Cardiac muscle cell (in vitro differentiated cells and primary cell): Measurements from ENCODE around the gene IFI27L1. TPM values are rescaled to one million over a fixed set of nuclear protein-coding genes. Genes with fewer than 3 reads are reported as not detected.
A peak's percentile ranks its signal among the peaks of the same experiment; 100 is the strongest.

Experiments
- DNase-seq, 2 donors: peaks; one replicate each; pipeline versions ENCODE4 v3.0.0 to v3.0.0-alpha.2; 2010 to 2017; ENCODE audit warnings: low read depth in 1 of 2, low spot score in 1 of 2
- H3K27ac ChIP-seq: fragments of 200-600 bp; sonication (generic); 2 replicates; pipeline ENCODE4 v1.5.1; 2016
- H3K27me3 ChIP-seq: fragments of 200-600 bp; sonication (generic); 2 replicates; pipeline ENCODE4 v1.6.0; 2016; ENCODE audit warnings: control low read depth
- H3K36me3 ChIP-seq: fragments of 200-600 bp; sonication (generic); 2 replicates; pipeline ENCODE4 v1.5.1; 2016; ENCODE audit warnings: control low read depth
- H3K4me1 ChIP-seq: fragments of 200-600 bp; sonication (generic); 2 replicates; pipeline ENCODE4 v1.8.1; 2017; ENCODE audit warnings: low read depth, mild to moderate bottlenecking, mixed run types
- H3K4me3 ChIP-seq: fragments of 200-600 bp; sonication (generic); 2 replicates; pipeline ENCODE4 v1.5.1; 2016; ENCODE audit warnings: mild to moderate bottlenecking
- H3K9me3 ChIP-seq: fragments of 200-600 bp; sonication (generic); 2 replicates; pipeline ENCODE4 v1.5.1; 2017; ENCODE audit warnings: low read depth, mild to moderate bottlenecking, control low read depth
- polyA plus RNA-seq: library from polyadenylated mRNA; unstranded; fragments of >200 nt; fragmentation: Nextera tagmentation; extraction: Ambion mirVana; gene quantifications from 2 replicates; pipeline ENCODE4 v1.2.1, GENCODE V29; 2016
- total RNA-seq: library from RNA; depleted of rRNA; stranded (reverse); fragments of >200 nt; gene quantifications from 2 replicates; pipeline ENCODE4 v1.2.3, GENCODE V29; 2016
- TF ChIP-seq, protein P1 (sequence below): IDR thresholded peaks from 2 replicates; pipeline ENCODE4 v1.5.1; 2012; ENCODE audit warnings: low read depth, mild to moderate bottlenecking, low read length

Gene IFI27L1
- total and polyA plus RNA-seq, 2 experiments from 2014 or later = 75.5 to 95.4 TPM

DNA sequence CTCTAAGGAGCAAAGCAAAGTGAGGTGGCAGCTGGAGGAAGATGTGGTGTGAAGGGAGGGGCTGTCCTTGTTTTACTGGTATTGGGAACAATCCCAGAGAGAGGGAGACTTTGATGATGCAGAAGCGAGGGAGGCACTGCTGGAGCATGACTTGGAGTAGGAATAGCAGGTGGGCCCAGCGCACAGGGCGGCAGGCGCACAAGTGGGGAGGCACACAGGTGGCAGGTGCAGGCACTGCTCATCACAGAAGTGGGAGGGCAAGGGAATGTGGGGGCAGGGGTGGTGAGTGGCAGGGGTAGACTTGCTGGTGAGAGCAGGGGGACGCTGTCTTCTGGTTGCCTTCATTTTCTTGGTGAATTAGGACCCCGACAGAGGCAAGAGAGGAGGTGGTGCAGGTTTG lies 17.9 kb downstream of the IFI27L1 start:
- TF ChIP-seq, protein P1, sequence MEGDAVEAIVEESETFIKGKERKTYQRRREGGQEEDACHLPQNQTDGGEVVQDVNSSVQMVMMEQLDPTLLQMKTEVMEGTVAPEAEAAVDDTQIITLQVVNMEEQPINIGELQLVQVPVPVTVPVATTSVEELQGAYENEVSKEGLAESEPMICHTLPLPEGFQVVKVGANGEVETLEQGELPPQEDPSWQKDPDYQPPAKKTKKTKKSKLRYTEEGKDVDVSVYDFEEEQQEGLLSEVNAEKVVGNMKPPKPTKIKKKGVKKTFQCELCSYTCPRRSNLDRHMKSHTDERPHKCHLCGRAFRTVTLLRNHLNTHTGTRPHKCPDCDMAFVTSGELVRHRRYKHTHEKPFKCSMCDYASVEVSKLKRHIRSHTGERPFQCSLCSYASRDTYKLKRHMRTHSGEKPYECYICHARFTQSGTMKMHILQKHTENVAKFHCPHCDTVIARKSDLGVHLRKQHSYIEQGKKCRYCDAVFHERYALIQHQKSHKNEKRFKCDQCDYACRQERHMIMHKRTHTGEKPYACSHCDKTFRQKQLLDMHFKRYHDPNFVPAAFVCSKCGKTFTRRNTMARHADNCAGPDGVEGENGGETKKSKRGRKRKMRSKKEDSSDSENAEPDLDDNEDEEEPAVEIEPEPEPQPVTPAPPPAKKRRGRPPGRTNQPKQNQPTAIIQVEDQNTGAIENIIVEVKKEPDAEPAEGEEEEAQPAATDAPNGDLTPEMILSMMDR = no peak
- H3K9me3 ChIP-seq = no peaks in the 10 kb centered on the region
- H3K36me3 ChIP-seq = no peaks in the 10 kb centered on the region
- peaks cover 5% of the 10 kb centered on the region for H3K4me1 ChIP-seq
- DNase-seq = no peak
- no peaks in the 10 kb centered on the region for H3K27me3 ChIP-seq
- H3K27ac ChIP-seq = no peak overlapping the region
- H3K4me3 ChIP-seq = no peak overlapping the region

DNA sequence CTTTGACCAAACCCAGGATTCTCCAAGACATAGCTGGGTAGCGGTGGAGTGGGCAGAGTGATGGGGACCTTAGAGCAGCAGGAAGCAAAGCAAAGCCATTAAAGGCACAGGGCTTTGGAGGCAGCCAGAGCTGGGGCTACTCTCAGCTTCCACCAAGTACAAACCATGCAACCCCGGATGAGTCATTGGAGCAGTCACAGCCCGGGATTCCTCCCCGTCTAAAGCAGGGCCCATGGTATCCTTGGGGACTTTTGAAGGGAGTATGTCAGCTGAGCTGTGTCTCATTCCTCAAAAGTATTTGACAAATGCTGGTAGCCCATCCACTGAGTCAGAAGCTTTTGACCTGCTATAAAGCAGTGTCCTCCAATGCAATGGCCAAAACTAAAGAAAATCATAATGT lies 19.7 kb downstream of the IFI27L1 start:
- Histone ChIP-seq H3K4me3 (no peak overlapping the region), H3K9me3 (no peaks in the 10 kb centered on the region), H3K27ac (no peak overlapping the region), H3K27me3 (no peaks in the 10 kb centered on the region), H3K4me1 (no peaks in the 10 kb centered on the region), H3K36me3 (no peaks in the 10 kb centered on the region)
- peak in 1 of 2 donors; percentile 61 for DNase-seq
- TF ChIP-seq, protein P1 = no peak

DNA sequence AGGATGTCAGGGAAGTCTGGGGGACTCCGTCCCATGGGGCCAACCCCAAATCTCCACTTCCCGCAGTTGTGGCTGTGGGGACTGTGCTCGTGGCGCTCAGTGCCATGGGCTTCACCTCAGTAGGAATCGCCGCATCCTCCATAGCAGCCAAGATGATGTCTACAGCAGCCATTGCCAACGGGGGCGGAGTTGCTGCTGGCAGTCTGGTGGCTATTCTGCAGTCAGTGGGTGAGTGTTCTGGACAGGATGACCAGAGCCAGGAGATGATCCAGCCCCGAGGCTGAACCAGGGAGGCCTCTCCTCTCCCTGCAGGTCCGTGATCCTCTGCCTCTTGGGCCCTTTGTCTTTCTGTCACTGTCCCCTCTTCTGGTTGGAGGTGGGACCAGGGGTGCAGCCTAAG lies 20.6 kb downstream of the IFI27L1 start:
- no peak overlapping the region for H3K27ac ChIP-seq
- no peak overlapping the region for H3K4me3 ChIP-seq
- H3K9me3 ChIP-seq = no peaks in the 10 kb centered on the region
- no peaks in the 10 kb centered on the region for H3K4me1 ChIP-seq
- no peak for DNase-seq
- no peaks in the 10 kb centered on the region for H3K36me3 ChIP-seq
- H3K27me3 ChIP-seq = no peaks in the 10 kb centered on the region
- TF ChIP-seq, protein P1 = no peak

DNA sequence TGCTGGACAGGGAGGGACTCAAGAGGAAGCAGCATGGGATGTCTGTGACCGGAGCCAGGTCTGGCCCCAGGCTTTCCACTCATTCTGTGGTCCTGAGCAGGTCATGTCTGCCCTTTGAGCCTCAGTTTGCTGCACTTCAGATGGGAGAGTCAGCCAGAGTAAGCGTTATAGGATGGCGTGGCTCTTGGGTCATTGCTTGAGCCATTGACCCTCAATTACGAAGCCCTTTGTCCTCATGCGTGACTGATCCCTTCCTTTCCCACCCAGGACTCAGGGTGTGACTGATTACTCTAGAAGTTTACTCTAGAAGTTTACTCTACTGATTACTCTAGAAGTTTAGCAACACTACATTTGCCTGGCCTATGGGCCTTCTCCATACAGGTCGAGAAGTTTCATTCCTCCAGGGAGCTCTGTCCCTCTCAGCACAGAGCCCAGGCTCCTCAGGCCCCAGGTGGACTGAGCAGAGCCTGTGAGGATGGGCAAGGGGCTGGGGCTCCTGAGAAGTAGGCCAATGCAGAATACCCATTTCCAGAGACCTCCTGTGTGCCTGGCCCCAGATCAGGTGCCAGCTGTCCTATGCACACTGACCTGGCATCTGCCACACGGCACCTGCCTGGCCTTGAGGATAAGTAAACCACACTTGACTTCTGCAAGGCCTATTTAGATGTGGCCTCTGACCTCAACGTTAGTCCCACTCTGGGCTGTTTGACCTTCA lies 21.8 kb downstream of the IFI27L1 start:
- Histone ChIP-seq H3K9me3 (no peaks in the 10 kb centered on the region), H3K4me3 (no peak overlapping the region), H3K27me3 (no peaks in the 10 kb centered on the region), H3K4me1 (no peaks in the 10 kb centered on the region), H3K36me3 (no peaks in the 10 kb centered on the region), H3K27ac (no peak overlapping the region)
- DNase-seq = no peak
- TF ChIP-seq, protein P1 = no peak

DNA sequence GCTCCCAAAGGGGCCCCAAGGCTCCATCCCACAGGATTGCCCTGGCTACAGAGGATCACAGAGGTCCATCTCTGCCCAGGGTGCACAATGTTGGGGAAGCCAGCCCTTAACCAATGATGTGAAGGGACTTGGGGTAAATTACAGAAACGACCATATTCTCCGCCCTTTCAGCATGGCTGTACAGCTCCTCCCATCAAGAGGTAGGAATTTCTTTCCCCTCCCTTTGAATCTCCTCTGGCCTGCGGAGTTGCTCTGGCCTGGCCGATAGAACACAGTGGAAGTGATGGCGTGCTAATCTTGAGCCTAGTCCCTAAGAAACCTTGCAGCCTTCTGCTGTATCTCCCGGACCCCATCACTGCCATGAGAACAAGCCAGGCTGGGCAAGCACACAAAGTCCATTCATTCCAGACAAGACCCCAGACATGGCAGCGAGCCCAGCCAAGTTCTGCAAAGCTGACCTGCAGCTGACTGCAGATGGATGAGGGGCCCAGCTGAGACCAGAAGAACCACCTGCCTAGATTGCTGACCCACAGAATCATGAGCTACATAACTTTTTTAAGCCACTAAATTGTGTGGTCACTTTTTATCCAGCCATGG lies 22.5 kb downstream of the IFI27L1 start:
- Histone ChIP-seq H3K36me3 (no peaks in the 10 kb centered on the region), H3K4me1 (no peaks in the 10 kb centered on the region), H3K27ac (no peak overlapping the region), H3K4me3 (no peak overlapping the region), H3K9me3 (no peaks in the 10 kb centered on the region), H3K27me3 (no peaks in the 10 kb centered on the region)
- no peak for DNase-seq
- TF ChIP-seq, protein P1 = no peak
